GM18502 (cell line): ENCODE measurements around the gene DSCAML1.
"Not testable (repeated sequence)": the region's sequence is repeated elsewhere in the genome, so short reads cannot be mapped to it uniquely, and the experiment has no call there.

Source experiments
- ATAC-seq: cut with Tn5 transposase; IDR thresholded peaks from one replicate; pipeline ENCODE4 v1.9.1; 2021; ENCODE audit warnings: mild to moderate bottlenecking; ENCODE audit not compliant: unreplicated experiment, poor library complexity

Gene DSCAML1

GRCh38 chr11:117820071-117820470 is 23.1 kb upstream of the DSCAML1 start:
- ATAC-seq, result no peak

GRCh38 chr11:117819096-117820040 is 22.4 kb upstream of the DSCAML1 start:
- no peak for ATAC-seq

- peak; percentile 37 for ATAC-seq
Measured at GRCh38 chr11:117818041-117818873, 21.2 kb upstream of the DSCAML1 start.

GRCh38 chr11:117817368-117818040 is 20.5 kb upstream of the DSCAML1 start:
- peak; percentile 29 for ATAC-seq

GRCh38 chr11:117816846-117817367 is 19.9 kb upstream of the DSCAML1 start:
- no peak for ATAC-seq

- ATAC-seq, result no peak
Measured at GRCh38 chr11:117816151-117816741, 19.2 kb upstream of the DSCAML1 start.

- peak; percentile 54 for ATAC-seq
Measured at GRCh38 chr11:117815262-117815803, 18.3 kb upstream of the DSCAML1 start.

- ATAC-seq, result peak; percentile 43
Measured at GRCh38 chr11:117814766-117815261, 17.8 kb upstream of the DSCAML1 start.

GRCh38 chr11:117814204-117814765 is 17.3 kb upstream of the DSCAML1 start:
- peak; percentile 4 for ATAC-seq

- not testable (repeated sequence) for ATAC-seq
Measured at GRCh38 chr11:117810056-117810451, 13.0 kb upstream of the DSCAML1 start.

- ATAC-seq, result no peak
Measured at GRCh38 chr11:117809236-117810055, 12.4 kb upstream of the DSCAML1 start.

GRCh38 chr11:117808784-117809183 is 11.8 kb upstream of the DSCAML1 start:
- no peak for ATAC-seq

GRCh38 chr11:117807482-117808327 is 10.7 kb upstream of the DSCAML1 start:
- ATAC-seq, result no peak

- no peak for ATAC-seq
Measured at GRCh38 chr11:117806846-117807245, 9.8 kb upstream of the DSCAML1 start.

GRCh38 chr11:117805045-117805444 is 8.0 kb upstream of the DSCAML1 start:
- no peak for ATAC-seq

GRCh38 chr11:117803896-117804295 is 6.9 kb upstream of the DSCAML1 start:
- ATAC-seq, result no peak

GRCh38 chr11:117799634-117800033 is 2.6 kb upstream of the DSCAML1 start:
- no peak for ATAC-seq
